Measurements from ENCODE around the gene NCOA6.

Gene NCOA6

GRCh38 chr20:34859367-34859766 is 33.9 kb upstream of the NCOA6 start:
- no peaks in the 10 kb centered on the region for H3K9me3 ChIP-seq (ENCODE audit: low read length)
- H3K4me1 ChIP-seq (ENCODE audit: insufficient read depth, low read length): no peaks in the 10 kb centered on the region
- peaks cover 69% of the 10 kb centered on the region for H3K36me3 ChIP-seq (ENCODE audit: insufficient read depth, low read length)
- no peak overlapping the region for H3K4me3 ChIP-seq (ENCODE audit: low read length)
- no peaks in the 10 kb centered on the region for H3K27me3 ChIP-seq (ENCODE audit: insufficient read depth, low read length)
- H2AFZ ChIP-seq (ENCODE audit: low read depth, low read length): no peak overlapping the region

DNA sequence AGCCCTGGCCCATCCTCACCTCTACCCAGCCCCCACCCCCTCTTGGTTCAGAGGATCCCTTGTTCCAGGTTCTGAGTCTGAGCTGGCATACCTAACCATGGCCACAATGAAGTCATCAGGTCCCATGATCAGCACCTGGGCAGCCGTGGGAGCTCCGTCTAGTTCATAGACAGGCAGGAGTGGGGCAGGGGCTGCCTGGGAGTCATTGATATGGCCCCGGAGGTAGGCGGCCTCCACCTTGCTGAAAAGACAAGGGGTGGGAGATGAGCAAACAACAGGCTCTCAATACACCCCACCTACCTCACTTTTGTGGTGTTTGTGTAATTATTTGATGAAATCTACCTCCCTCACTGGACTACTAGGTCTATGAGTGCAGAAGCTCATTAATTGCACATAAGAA is 26.8 kb upstream of the NCOA6 start:
- no peaks in the 10 kb centered on the region for H3K27me3 ChIP-seq (ENCODE audit: insufficient read depth, low read length)
- H3K4me1 ChIP-seq (ENCODE audit: insufficient read depth, low read length): no peaks in the 10 kb centered on the region
- no peak overlapping the region for H2AFZ ChIP-seq (ENCODE audit: low read depth, low read length)
- H3K4me3 ChIP-seq (ENCODE audit: low read length): no peak overlapping the region
- peaks cover 68% of the 10 kb centered on the region for H3K36me3 ChIP-seq (ENCODE audit: insufficient read depth, low read length)
- H3K9me3 ChIP-seq (ENCODE audit: low read length): no peaks in the 10 kb centered on the region

DNA sequence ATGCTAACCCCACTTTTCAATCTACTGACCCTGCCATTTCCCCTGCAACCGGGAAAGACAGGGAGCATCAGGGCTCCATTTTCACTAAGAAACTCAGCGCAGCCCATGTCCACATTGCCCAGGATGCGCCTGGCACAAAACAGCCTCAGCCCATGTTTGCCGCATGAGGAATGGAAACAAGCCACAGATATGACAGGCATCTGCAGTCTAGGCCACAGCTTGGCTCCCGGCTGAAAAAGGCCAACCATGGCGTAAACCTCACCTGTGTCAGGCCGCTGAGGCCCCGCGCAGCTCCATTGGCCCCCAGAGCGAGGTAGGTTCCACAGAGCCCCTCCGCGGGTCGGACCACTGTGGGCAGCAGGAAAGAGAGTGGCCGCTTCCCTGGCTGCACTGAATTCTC is 25.5 kb upstream of the NCOA6 start:
- Histone ChIP-seq H3K36me3 (ENCODE audit: insufficient read depth, low read length) (peaks cover 72% of the 10 kb centered on the region), H3K4me3 (ENCODE audit: low read length) (no peak overlapping the region), H3K4me1 (ENCODE audit: insufficient read depth, low read length) (no peaks in the 10 kb centered on the region), H3K9me3 (ENCODE audit: low read length) (no peaks in the 10 kb centered on the region), H2AFZ (ENCODE audit: low read depth, low read length) (no peak overlapping the region), H3K27me3 (ENCODE audit: insufficient read depth, low read length) (no peaks in the 10 kb centered on the region)

- Histone ChIP-seq H3K4me3 (ENCODE audit: low read length) (no peak overlapping the region), H3K9me3 (ENCODE audit: low read length) (no peaks in the 10 kb centered on the region), H3K27me3 (ENCODE audit: insufficient read depth, low read length) (no peaks in the 10 kb centered on the region), H2AFZ (ENCODE audit: low read depth, low read length) (no peak overlapping the region), H3K36me3 (ENCODE audit: insufficient read depth, low read length) (peaks cover 72% of the 10 kb centered on the region), H3K4me1 (ENCODE audit: insufficient read depth, low read length) (no peaks in the 10 kb centered on the region)
Observed at GRCh38 chr20:34849778-34850177, 24.3 kb upstream of the NCOA6 start.

DNA sequence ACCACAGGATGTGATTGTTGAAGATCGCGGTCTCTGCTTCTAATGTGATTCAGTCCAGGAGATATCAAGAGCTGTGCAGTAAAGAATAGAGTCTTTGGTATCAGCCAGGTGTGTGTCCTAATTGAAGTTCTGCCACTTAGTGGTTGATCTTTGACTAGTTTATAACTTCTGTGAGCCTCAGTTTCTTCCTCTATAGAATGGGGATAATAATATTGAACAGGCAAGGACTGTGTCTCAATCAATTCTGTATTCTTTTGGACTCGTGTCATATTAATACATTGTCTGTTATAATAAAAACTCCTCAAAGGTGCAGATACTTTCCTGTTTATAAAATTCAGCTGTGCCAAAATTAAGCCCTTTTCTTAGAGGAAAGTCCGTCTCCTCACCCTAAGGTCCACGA is 23.1 kb upstream of the NCOA6 start:
- H3K36me3 ChIP-seq (ENCODE audit: insufficient read depth, low read length): peaks cover 63% of the 10 kb centered on the region
- H3K4me1 ChIP-seq (ENCODE audit: insufficient read depth, low read length): no peaks in the 10 kb centered on the region
- no peak overlapping the region for H2AFZ ChIP-seq (ENCODE audit: low read depth, low read length)
- H3K27me3 ChIP-seq (ENCODE audit: insufficient read depth, low read length): no peaks in the 10 kb centered on the region
- H3K4me3 ChIP-seq (ENCODE audit: low read length): no peak overlapping the region
- H3K9me3 ChIP-seq (ENCODE audit: low read length): no peaks in the 10 kb centered on the region

DNA sequence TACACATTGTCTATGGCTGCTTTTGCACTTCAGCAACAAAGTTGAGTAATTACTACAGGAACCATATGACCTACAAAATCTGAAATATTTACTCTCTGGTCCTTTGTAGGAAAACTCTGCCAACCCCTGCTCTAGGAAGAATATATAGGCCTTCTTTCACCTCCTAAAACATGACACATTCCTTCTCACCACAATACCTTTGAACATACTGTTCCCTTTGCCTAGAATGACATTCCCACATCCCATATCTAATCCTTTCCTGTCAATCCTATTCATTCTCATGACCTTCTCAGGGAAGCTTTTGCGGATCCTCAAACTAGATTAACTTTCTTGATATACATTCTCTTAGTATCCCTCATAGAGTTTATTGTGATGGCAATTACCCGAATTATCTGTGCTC is 18.0 kb upstream of the NCOA6 start:
- Histone ChIP-seq H3K9me3 (ENCODE audit: low read length) (no peaks in the 10 kb centered on the region), H3K4me3 (ENCODE audit: low read length) (no peak overlapping the region), H3K27me3 (ENCODE audit: insufficient read depth, low read length) (no peaks in the 10 kb centered on the region), H3K4me1 (ENCODE audit: insufficient read depth, low read length) (no peaks in the 10 kb centered on the region), H2AFZ (ENCODE audit: low read depth, low read length) (no peak overlapping the region), H3K36me3 (ENCODE audit: insufficient read depth, low read length) (peaks cover 26% of the 10 kb centered on the region)

GRCh38 chr20:34842143-34842542 is 16.7 kb upstream of the NCOA6 start:
- Histone ChIP-seq H3K27me3 (ENCODE audit: insufficient read depth, low read length) (no peaks in the 10 kb centered on the region), H3K9me3 (ENCODE audit: low read length) (no peaks in the 10 kb centered on the region), H3K36me3 (ENCODE audit: insufficient read depth, low read length) (peaks cover 18% of the 10 kb centered on the region), H3K4me1 (ENCODE audit: insufficient read depth, low read length) (no peaks in the 10 kb centered on the region), H3K4me3 (ENCODE audit: low read length) (no peak overlapping the region), H2AFZ (ENCODE audit: low read depth, low read length) (no peak overlapping the region)

DNA sequence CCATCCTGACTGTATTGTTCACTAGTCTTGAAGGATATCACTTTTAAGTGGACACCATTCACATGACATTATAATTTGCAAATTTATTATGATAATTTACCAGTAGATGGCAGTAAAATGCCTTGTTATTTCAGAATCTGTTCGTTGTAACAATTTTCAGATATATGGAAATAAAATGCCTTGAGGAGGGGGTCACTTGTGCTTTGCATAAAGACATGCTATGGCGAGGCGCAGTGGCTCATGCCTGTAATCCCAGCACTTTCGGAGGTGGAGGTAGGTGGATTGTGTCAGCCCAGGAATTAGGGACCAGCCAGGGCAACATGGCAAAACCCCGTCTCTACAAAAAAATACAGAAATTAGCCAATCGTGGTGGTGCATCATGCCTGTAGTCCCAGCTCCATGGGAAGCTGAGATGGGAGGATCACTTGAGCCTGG is 9.0 kb upstream of the NCOA6 start:
- no peaks in the 10 kb centered on the region for H3K27me3 ChIP-seq (ENCODE audit: insufficient read depth, low read length)
- no peaks in the 10 kb centered on the region for H3K9me3 ChIP-seq (ENCODE audit: low read length)

DNA sequence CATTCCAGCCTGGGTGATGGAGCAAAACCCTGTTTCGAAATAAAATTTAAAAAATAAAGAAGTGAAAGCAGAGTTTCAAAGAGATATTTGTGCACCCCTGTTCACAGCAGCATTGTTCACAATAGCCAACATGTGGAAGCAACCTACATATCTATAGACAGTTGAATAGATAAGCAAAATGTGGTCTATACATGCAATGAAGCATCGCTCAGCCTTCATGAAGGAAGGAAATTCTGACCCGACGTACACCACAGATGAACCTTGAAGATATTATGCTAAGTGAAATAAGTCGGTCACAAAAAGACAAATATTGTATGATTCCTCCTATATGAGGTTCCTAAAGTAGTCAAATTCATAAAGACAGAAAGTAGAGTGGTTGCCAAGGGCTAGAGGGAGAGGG is 6.5 kb upstream of the NCOA6 start:
- no peaks in the 10 kb centered on the region for H3K4me1 ChIP-seq (ENCODE audit: insufficient read depth, low read length)
- H3K4me3 ChIP-seq (ENCODE audit: low read length): no peak overlapping the region
- no peaks in the 10 kb centered on the region for H3K27me3 ChIP-seq (ENCODE audit: insufficient read depth, low read length)
- H3K9me3 ChIP-seq (ENCODE audit: low read length): no peaks in the 10 kb centered on the region
- H3K36me3 ChIP-seq (ENCODE audit: insufficient read depth, low read length): no peaks in the 10 kb centered on the region
- no peak overlapping the region for H2AFZ ChIP-seq (ENCODE audit: low read depth, low read length)

More for the DNA sequence above, 9.0 kb upstream of the NCOA6 start:
- no peaks in the 10 kb centered on the region for H3K4me1 ChIP-seq (ENCODE audit: insufficient read depth, low read length)
- no peak overlapping the region for H2AFZ ChIP-seq (ENCODE audit: low read depth, low read length)
- no peaks in the 10 kb centered on the region for H3K36me3 ChIP-seq (ENCODE audit: insufficient read depth, low read length)
- H3K4me3 ChIP-seq (ENCODE audit: low read length): no peak overlapping the region

DNA sequence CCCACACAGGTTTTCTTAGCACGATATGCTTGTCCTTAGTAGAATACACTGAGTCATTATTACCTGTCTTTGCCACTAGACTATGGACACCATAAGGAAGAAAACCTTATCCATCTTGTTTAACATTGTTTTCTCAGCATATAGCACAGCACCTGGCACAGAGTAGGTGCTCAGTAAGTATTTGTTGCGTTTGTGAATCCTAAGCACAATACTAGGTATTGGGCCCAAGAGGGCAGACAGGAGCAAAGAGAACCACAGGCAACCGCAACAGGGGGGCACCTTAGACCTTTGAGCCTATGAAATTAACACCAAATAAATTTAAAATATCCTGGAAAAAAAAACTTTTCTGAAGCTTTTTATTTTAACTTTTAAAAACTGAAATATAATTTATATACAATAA is 3.7 kb upstream of the NCOA6 start:
- no peak overlapping the region for H2AFZ ChIP-seq (ENCODE audit: low read depth, low read length)
- H3K36me3 ChIP-seq (ENCODE audit: insufficient read depth, low read length): no peaks in the 10 kb centered on the region
- H3K4me1 ChIP-seq (ENCODE audit: insufficient read depth, low read length): peaks cover 7% of the 10 kb centered on the region
- no peaks in the 10 kb centered on the region for H3K27me3 ChIP-seq (ENCODE audit: insufficient read depth, low read length)
- no peaks in the 10 kb centered on the region for H3K9me3 ChIP-seq (ENCODE audit: low read length)
- H3K4me3 ChIP-seq (ENCODE audit: low read length): no peak overlapping the region

GRCh38 chr20:34824806-34825529 is 483 bp downstream of the NCOA6 start:
- peak overlapping the region; percentile 81 for H3K4me3 ChIP-seq (ENCODE audit: low read length)
- H3K4me1 ChIP-seq (ENCODE audit: insufficient read depth, low read length): peaks cover 12% of the 10 kb centered on the region
- peak overlapping the region; percentile 4 for H2AFZ ChIP-seq (ENCODE audit: low read depth, low read length)
- H3K9me3 ChIP-seq (ENCODE audit: low read length): no peaks in the 10 kb centered on the region
- H3K27me3 ChIP-seq (ENCODE audit: insufficient read depth, low read length): no peaks in the 10 kb centered on the region
- no peaks in the 10 kb centered on the region for H3K36me3 ChIP-seq (ENCODE audit: insufficient read depth, low read length)

GRCh38 chr20:34824452-34824805 is 1.0 kb downstream of the NCOA6 start:
- H3K4me3 ChIP-seq (ENCODE audit: low read length): peak overlapping the region; percentile 81
- H3K27me3 ChIP-seq (ENCODE audit: insufficient read depth, low read length): no peaks in the 10 kb centered on the region
- peak overlapping the region; percentile 4 for H2AFZ ChIP-seq (ENCODE audit: low read depth, low read length)

DNA sequence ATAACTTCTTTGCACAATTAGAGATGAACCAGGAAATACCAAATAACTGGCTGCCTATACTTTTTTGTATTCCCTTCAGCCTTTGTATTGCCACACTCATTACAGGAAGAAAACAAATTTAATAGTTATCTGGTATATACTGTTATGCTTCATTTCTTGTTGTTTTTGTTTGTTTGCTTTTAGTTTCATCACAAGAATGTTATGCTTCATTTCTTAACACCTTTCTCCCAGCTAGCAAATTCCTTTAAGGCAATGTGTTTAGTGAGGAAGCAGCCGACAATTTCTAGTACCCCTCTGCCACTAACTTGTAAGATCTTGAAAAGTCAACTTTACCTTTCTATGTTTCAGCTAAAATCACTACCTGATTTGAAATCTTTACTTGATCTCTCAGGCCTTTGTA is 1.4 kb downstream of the NCOA6 start:
- H3K4me3 ChIP-seq (ENCODE audit: low read length): peak overlapping the region; percentile 81
- no peaks in the 10 kb centered on the region for H3K36me3 ChIP-seq (ENCODE audit: insufficient read depth, low read length)
- H2AFZ ChIP-seq (ENCODE audit: low read depth, low read length): no peak overlapping the region
- no peaks in the 10 kb centered on the region for H3K27me3 ChIP-seq (ENCODE audit: insufficient read depth, low read length)
- peaks cover 12% of the 10 kb centered on the region for H3K4me1 ChIP-seq (ENCODE audit: insufficient read depth, low read length)
- no peaks in the 10 kb centered on the region for H3K9me3 ChIP-seq (ENCODE audit: low read length)

More at GRCh38 chr20:34824452-34824805, 1.0 kb downstream of the NCOA6 start:
- H3K9me3 ChIP-seq (ENCODE audit: low read length): no peaks in the 10 kb centered on the region
- no peaks in the 10 kb centered on the region for H3K36me3 ChIP-seq (ENCODE audit: insufficient read depth, low read length)
- peaks cover 12% of the 10 kb centered on the region for H3K4me1 ChIP-seq (ENCODE audit: insufficient read depth, low read length)

All from neuron (in vitro differentiated cells).